GM12872 (cell line): ENCODE measurements around the gene HPGD.

ENCODE experiments used
- CTCF ChIP-seq: IDR thresholded peaks from 3 replicates; pipeline ENCODE4 v1.5.1; 2011; ENCODE audit warnings: low read depth, mild to moderate bottlenecking, low read length, moderate library complexity; ENCODE audit not compliant: insufficient read depth

Gene HPGD

GRCh38 chr4:174494726-174495125 lies 27.6 kb downstream of the HPGD start:
- TF ChIP-seq CTCF: no peak

GRCh38 chr4:174494146-174494545 lies 28.1 kb downstream of the HPGD start:
- no peak for TF ChIP-seq CTCF

- TF ChIP-seq CTCF: no peak
Observed at GRCh38 chr4:174490451-174490961, 31.8 kb downstream of the HPGD start.

- no peak for TF ChIP-seq CTCF
Observed at GRCh38 chr4:174485025-174485424, 37.3 kb downstream of the HPGD start.

- no peak for TF ChIP-seq CTCF
Observed at GRCh38 chr4:174483792-174484191, 38.5 kb downstream of the HPGD start.

- no peak for TF ChIP-seq CTCF
Observed at GRCh38 chr4:174479140-174479539, 43.1 kb downstream of the HPGD start.

- no peak for TF ChIP-seq CTCF
Observed at GRCh38 chr4:174475528-174475927, 46.8 kb downstream of the HPGD start.

- TF ChIP-seq CTCF: no peak
Observed at GRCh38 chr4:174474457-174475075, 47.7 kb downstream of the HPGD start.
